B cell (primary cell): ENCODE measurements around the gene ZFP91.

ENCODE experiments used
- CTCF ChIP-seq: fragments of 200-600 bp; IDR thresholded peaks from one replicate; pipeline ENCODE4 v1.8.0; 2022; ENCODE audit warnings: antibody characterized with exemption, mild to moderate bottlenecking
- EZH2 ChIP-seq: IDR thresholded peaks from 2 replicates; pipeline ENCODE4 v1.6.1; 2012; ENCODE audit warnings: borderline replicate concordance, low read depth, mild to moderate bottlenecking, moderate library complexity, low read length; ENCODE audit not compliant: insufficient read depth, poor library complexity, severe bottlenecking

- TF ChIP-seq CTCF, result no peak
- no peak for TF ChIP-seq EZH2
These were observed 34.4 kb downstream of the ZFP91 start for GRCh38 chr11:58613228-58613627.
